Esophagus muscularis mucosa (tissue), 4 donors: Measurements from ENCODE around the gene PRSS38. TPM values are rescaled to one million over a fixed set of nuclear protein-coding genes. Genes with fewer than 3 reads are reported as not detected.

Experiments used
- DNase-seq: peaks from one replicate; pipeline ENCODE4 v3.0.0-alpha.2; 2017; ENCODE audit errors: extremely low spot score
- H3K27ac ChIP-seq, 4 donors: fragments of 200-600 bp; sonication (generic); replicated peaks in 1 of 4; 1 replicate in 3 of 4; 2 replicates in 1 of 4; pipeline ENCODE4 v1.5.1; 2016 to 2019; ENCODE audit warnings: mild to moderate bottlenecking in 1 of 4
- H3K27me3 ChIP-seq, 4 donors: fragments of 200-600 bp; sonication (generic); one replicate each; pipeline versions ENCODE4 v1.5.1 to v1.6.0; 2016 to 2019
- H3K36me3 ChIP-seq, 4 donors: fragments of 200-600 bp; sonication (generic); one replicate each; pipeline ENCODE4 v1.5.1; 2016 to 2019
- H3K4me1 ChIP-seq, 4 donors: fragments of 200-600 bp; sonication (generic); one replicate each; pipeline ENCODE4 v1.5.1; 2016 to 2019
- H3K4me3 ChIP-seq, 4 donors: fragments of 200-600 bp; sonication (generic); 1 replicate in 2 of 4; 2 replicates in 2 of 4; pipeline ENCODE4 v1.5.1; 2016 to 2019; ENCODE audit warnings: mild to moderate bottlenecking in 4 of 4, moderate library complexity in 1 of 4
- H3K9me3 ChIP-seq, 4 donors: fragments of 200-600 bp; sonication (generic); 1 replicate in 3 of 4; 2 replicates in 1 of 4; pipeline ENCODE4 v1.5.1; 2016 to 2019
- EP300 ChIP-seq: sonication (generic); formaldehyde crosslinking; IDR thresholded peaks from one replicate; pipeline ENCODE4 v1.6.1; 2017; ENCODE audit warnings: antibody characterized with exemption
- POLR2A ChIP-seq: fragments of 450-650 bp; IDR thresholded peaks from one replicate; pipeline ENCODE4 v1.6.1; 2017; ENCODE audit warnings: antibody characterized with exemption, moderate library complexity, mild to moderate bottlenecking, low read depth
- POLR2AphosphoS5 ChIP-seq, 2 donors: sonication (generic); formaldehyde crosslinking; IDR thresholded peaks; one replicate each; pipeline ENCODE4 v1.6.1; 2017; ENCODE audit warnings: antibody characterized with exemption in 2 of 2
- WGBS: methylation state at CpG from one replicate; pipeline ENCODE4 v1.1.5; 2018; 5-methylcytosine and 5-hydroxymethylcytosine counted together
- intact Hi-C: fragments of 100-400 bp; cut with DNase I; formaldehyde crosslinking; loops from one replicate; pipeline ENCODE4 v1.15.1; 2023
- total RNA-seq, 4 donors: library from RNA; depleted of rRNA; stranded (reverse); fragments of >200 nt; gene quantifications; one replicate each; pipeline versions ENCODE4 v1.1.0 to v1.2.1, GENCODE V29; 2016
- TF ChIP-seq, protein P1 (sequence below), 3 experiments: fragments of 200-600 bp in 2 of 3; fragments of 450-650 bp in 1 of 3; sonication (generic) in 2 of 3; IDR thresholded peaks; one replicate each; pipeline ENCODE4 v1.5.1; 2017 to 2019; ENCODE audit warnings: antibody characterized with exemption in 3 of 3, mild to moderate bottlenecking in 2 of 3, moderate library complexity in 1 of 3

PRSS38 gene
- total RNA-seq, 4 donors from 2014 or later, result not detected

DNA sequence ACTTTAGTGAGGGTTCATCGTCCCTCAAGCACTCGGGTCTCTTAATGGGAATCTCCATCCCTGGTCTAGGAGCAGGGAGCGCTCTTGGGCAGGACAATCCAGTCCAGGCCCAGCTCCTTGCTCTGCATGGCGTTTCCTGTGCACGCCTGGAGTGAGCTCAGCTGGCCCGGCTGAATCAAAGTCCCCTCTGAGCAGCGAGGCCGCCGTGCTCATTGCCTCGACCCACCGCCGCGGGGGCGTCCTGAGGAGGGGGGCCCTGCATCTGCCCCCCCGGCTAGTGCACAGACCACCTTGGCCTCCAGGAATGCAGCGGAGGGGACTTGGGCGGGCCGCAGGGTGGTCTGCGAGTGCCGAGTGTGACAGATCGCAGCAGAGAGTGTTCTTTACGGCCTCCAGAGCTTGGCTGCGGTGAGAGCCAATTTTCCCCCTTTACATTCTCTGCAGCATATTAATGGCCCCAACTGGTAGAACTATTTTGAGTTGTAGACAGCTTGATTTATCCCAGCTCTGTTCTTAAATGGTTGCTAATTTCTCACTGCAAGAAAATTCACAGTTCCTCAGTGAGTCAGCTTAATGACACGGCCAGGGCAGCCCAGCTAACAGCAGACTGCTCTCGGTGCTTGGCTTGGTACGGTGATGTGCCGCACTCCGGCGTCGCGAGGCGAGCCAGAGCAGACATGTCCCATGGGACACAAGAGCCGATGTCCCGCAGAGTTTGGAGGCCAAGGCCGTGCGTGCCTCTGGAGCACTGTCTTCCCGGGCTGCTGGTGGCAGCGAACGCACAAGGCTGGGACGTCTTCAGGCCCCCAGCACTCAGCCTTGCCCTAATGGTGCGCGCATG is 40.4 kb upstream of the PRSS38 start:
- no peak for DNase-seq
- peaks cover 6 to 56% (median 42%) of the 10 kb centered on the region in 4 donors for H3K36me3 ChIP-seq
- peak; percentile 6 to 14 for TF ChIP-seq POLR2AphosphoS5 (IDR thresholded peaks at IDR 0.05)
- TF ChIP-seq POLR2A, result no peak
- 72% methylated on average over 41 of the region's 42 CpGs for WGBS
- peak overlapping the region in 2 of 4 donors; percentile 34 to 65 for H3K27ac ChIP-seq
- no peak overlapping the region for H3K4me3 ChIP-seq
- intact Hi-C loops, result no loop called here
- H3K9me3 ChIP-seq, result no peaks in the 10 kb centered on the region
- peaks cover 0 to 27% (median 16%) of the 10 kb centered on the region in 4 donors for H3K4me1 ChIP-seq
- no peaks in the 10 kb centered on the region for H3K27me3 ChIP-seq

DNA sequence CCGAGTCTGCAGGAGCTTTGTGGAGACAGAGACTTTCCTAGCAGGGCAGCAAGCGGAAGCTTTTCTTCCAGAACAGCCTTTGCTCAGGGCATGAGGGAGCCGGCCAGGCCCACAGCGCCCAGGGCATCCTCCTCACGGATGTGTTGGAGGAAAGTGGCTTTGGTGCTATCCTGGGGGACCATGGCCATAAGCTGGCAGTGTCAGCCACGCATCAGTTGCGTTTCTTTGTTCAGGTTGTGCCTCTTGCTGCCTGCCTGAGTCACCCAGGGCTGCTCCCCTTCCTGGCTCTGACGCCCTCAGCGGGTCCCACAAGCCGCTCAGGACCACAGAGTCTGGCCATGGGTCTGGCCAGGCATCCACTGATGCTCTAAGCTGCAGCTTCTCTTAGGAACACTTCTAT is 39.6 kb upstream of the PRSS38 start:
- no peaks in the 10 kb centered on the region for H3K9me3 ChIP-seq
- H3K4me1 ChIP-seq, result peaks cover 0 to 27% (median 16%) of the 10 kb centered on the region in 4 donors
- no peak for DNase-seq
- no peak for TF ChIP-seq EP300
- TF ChIP-seq POLR2A, result no peak
- TF ChIP-seq, protein P1, sequence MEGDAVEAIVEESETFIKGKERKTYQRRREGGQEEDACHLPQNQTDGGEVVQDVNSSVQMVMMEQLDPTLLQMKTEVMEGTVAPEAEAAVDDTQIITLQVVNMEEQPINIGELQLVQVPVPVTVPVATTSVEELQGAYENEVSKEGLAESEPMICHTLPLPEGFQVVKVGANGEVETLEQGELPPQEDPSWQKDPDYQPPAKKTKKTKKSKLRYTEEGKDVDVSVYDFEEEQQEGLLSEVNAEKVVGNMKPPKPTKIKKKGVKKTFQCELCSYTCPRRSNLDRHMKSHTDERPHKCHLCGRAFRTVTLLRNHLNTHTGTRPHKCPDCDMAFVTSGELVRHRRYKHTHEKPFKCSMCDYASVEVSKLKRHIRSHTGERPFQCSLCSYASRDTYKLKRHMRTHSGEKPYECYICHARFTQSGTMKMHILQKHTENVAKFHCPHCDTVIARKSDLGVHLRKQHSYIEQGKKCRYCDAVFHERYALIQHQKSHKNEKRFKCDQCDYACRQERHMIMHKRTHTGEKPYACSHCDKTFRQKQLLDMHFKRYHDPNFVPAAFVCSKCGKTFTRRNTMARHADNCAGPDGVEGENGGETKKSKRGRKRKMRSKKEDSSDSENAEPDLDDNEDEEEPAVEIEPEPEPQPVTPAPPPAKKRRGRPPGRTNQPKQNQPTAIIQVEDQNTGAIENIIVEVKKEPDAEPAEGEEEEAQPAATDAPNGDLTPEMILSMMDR (IDR thresholded peaks at IDR 0.05), result no peak
- no peak for TF ChIP-seq POLR2AphosphoS5 (IDR thresholded peaks at IDR 0.05)
- H3K4me3 ChIP-seq, result no peak overlapping the region
- H3K36me3 ChIP-seq, result peaks cover 6 to 56% (median 42%) of the 10 kb centered on the region in 4 donors
- intact Hi-C loops, result no loop called here
- no peaks in the 10 kb centered on the region for H3K27me3 ChIP-seq
- H3K27ac ChIP-seq, result peak overlapping the region in 2 of 4 donors; percentile 34 to 65
- WGBS, result 88% methylated on average over 10 of the region's 10 CpGs

DNA sequence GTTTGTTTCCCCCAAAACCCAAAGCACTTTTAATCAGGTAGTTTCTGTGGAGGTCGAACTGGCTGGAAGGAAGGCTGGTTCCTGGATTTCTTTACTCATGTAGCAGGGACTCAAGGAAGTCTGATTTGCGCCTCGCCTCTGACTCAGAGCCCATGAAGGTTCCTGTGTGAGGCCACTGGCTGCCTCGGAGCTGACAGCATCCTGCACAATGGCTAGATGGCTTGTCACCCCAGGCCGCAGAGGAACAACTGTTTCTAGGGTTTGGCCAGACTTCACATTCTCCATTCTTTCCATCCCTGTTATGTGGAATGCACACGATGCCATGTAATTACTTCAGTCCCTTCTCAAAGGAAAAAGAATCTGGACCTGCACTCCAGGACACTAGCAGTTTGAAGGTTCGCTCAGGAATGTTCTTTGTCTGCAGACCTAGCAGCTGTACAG is 39.1 kb upstream of the PRSS38 start:
- H3K36me3 ChIP-seq, result peaks cover 6 to 56% (median 44%) of the 10 kb centered on the region in 4 donors
- no peaks in the 10 kb centered on the region for H3K9me3 ChIP-seq
- H3K4me3 ChIP-seq, result no peak overlapping the region
- intact Hi-C loops, result no loop called here
- DNase-seq, result no peak
- 89% methylated on average over 7 of the region's 7 CpGs for WGBS
- TF ChIP-seq EP300 (no peak), POLR2AphosphoS5 (IDR thresholded peaks at IDR 0.05) (no peak), POLR2A (no peak)
- TF ChIP-seq, protein P1 (IDR thresholded peaks at IDR 0.05), result no peak
- H3K4me1 ChIP-seq, result peaks cover 0 to 27% (median 16%) of the 10 kb centered on the region in 4 donors
- no peaks in the 10 kb centered on the region for H3K27me3 ChIP-seq
- H3K27ac ChIP-seq, result peak overlapping the region in 1 of 4 donors; percentile 65

DNA sequence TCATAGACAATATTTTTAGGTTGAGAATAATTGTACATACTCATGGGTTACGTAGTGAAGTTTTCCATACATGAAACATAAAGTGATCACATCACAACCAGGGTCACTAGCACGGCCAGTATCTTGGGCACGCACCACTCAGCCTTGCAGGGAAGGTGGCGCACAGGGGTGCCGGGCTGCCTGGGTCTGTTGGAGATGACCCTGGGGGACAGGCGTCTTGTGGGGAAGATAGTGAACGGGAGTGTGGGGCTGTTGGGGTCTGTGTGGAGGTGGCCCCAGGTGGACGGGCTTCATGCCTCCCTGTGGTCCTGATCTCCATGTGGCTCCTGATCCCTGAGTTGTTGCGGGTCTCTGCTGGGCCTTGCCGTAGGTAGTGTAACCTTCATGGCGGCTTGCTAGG is 38.3 kb upstream of the PRSS38 start:
- peaks cover 6 to 55% (median 42%) of the 10 kb centered on the region in 4 donors for H3K36me3 ChIP-seq
- H3K4me1 ChIP-seq, result peaks cover 0 to 27% (median 16%) of the 10 kb centered on the region in 4 donors
- H3K27me3 ChIP-seq, result no peaks in the 10 kb centered on the region
- TF ChIP-seq POLR2AphosphoS5 (IDR thresholded peaks at IDR 0.05) (no peak), EP300 (no peak), POLR2A (no peak)
- TF ChIP-seq, protein P1 (IDR thresholded peaks at IDR 0.05), result no peak
- H3K9me3 ChIP-seq, result no peaks in the 10 kb centered on the region
- 96% methylated on average over 11 of the region's 11 CpGs for WGBS
- DNase-seq, result no peak
- H3K27ac ChIP-seq, result no peak overlapping the region
- intact Hi-C loops, result no loop called here
- no peak overlapping the region for H3K4me3 ChIP-seq

DNA sequence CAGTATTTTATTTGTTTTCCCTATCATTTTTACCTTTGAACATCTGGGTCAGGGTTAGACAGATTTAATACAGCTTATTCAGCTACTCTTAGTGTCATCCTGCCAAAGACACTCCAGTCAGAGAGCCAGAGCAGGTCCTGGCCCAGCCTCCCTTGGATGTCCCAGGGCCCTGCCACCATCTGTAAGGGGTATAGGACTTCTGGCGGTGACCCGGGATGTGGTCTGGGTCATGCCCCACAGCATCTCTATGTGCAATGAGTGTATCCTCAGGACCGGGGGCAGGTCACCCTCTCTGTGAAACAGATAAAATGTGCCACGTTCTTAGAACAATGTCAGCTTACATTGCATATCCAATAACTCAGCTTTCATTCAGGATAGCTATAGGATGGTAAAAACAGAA is 37.8 kb upstream of the PRSS38 start:
- no peak for DNase-seq
- WGBS, result 96% methylated on average over 4 of the region's 4 CpGs
- Histone ChIP-seq H3K36me3 (peaks cover 6 to 56% (median 44%) of the 10 kb centered on the region in 4 donors), H3K9me3 (no peaks in the 10 kb centered on the region), H3K27ac (no peak overlapping the region), H3K27me3 (no peaks in the 10 kb centered on the region), H3K4me3 (no peak overlapping the region), H3K4me1 (peaks cover 0 to 27% (median 16%) of the 10 kb centered on the region in 4 donors)
- intact Hi-C loops, result no loop called here
- TF ChIP-seq POLR2AphosphoS5 (IDR thresholded peaks at IDR 0.05), result no peak
- TF ChIP-seq EP300, result no peak
- no peak for TF ChIP-seq POLR2A
- TF ChIP-seq, protein P1 (IDR thresholded peaks at IDR 0.05), result no peak
